GM21447 (cell line): Measurements from ENCODE around the gene BRINP3.
A peak's percentile ranks its signal among the peaks of the same experiment; 100 is the strongest.
"Not testable (repeated sequence)": the region's sequence is repeated elsewhere in the genome, so short reads cannot be mapped to it uniquely, and the experiment has no call there.

ENCODE experiments used
- ATAC-seq: cut with Tn5 transposase; IDR thresholded peaks from one replicate; pipeline ENCODE4 v1.9.1; 2021; ENCODE audit not compliant: unreplicated experiment

Gene BRINP3

GRCh38 chr1:190477762-190478148 is at the start of gene BRINP3:
TSS of gene BRINP3 (minus strand) at chr1:190477864.
- no peak for ATAC-seq

- no peak for ATAC-seq
Measured at GRCh38 chr1:190511554-190511953, 33.9 kb upstream of the BRINP3 start.

DNA sequence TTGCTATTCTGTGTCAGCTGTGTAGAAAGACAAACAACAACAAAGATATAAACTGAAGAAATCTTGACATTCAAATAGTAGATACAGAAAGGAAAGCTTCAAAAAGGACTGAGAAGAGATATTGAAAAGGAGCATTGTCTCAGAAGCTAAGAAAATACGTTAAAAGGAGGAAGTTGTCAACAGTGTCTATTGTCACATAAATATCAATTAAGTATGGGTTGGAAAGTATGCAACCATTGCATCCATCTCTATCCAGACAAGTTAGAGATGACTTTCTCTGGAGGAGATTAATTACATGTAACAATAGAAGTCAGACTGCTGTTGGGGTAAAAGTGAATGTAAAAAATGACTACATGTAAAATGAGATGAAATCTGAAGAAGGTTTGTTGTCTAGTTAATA is 29.7 kb upstream of the BRINP3 start:
- ATAC-seq: no peak

- ATAC-seq: not testable (repeated sequence)
Measured at GRCh38 chr1:190504539-190504938, 26.9 kb upstream of the BRINP3 start.

- no peak for ATAC-seq
Measured at GRCh38 chr1:190497565-190497964, 19.9 kb upstream of the BRINP3 start.

GRCh38 chr1:190494451-190494850 is 16.8 kb upstream of the BRINP3 start:
- ATAC-seq: no peak

- ATAC-seq: no peak
Measured at GRCh38 chr1:190491404-190491803, 13.7 kb upstream of the BRINP3 start.

- no peak for ATAC-seq
Measured at GRCh38 chr1:190484045-190484444, 6.4 kb upstream of the BRINP3 start.

DNA sequence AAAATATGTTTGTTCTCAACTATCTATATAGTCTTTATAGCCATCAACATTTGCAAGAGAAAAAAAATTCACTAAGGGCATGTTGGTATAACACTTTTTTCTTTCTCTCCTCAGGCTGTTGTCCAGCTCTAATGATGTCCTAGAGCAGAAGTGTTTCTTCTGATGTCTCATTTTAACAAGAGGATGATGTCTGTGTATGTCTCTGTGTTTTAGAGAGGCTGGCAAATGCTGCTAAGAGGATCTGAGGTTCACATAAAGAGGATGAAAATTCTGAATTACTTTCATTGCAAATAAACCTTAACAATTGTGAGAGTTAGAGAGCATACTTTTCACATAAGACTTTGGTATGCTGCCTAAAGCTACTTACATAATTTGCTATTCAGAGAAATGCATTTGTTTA is 2.6 kb upstream of the BRINP3 start:
- ATAC-seq: no peak

- no peak for ATAC-seq
Measured at GRCh38 chr1:190479516-190479915, 1.9 kb upstream of the BRINP3 start.

- no peak for ATAC-seq
Measured at GRCh38 chr1:190479050-190479397, 1.4 kb upstream of the BRINP3 start.

GRCh38 chr1:190478149-190479049 is 735 bp upstream of the BRINP3 start:
- peak; percentile 55 for ATAC-seq

DNA sequence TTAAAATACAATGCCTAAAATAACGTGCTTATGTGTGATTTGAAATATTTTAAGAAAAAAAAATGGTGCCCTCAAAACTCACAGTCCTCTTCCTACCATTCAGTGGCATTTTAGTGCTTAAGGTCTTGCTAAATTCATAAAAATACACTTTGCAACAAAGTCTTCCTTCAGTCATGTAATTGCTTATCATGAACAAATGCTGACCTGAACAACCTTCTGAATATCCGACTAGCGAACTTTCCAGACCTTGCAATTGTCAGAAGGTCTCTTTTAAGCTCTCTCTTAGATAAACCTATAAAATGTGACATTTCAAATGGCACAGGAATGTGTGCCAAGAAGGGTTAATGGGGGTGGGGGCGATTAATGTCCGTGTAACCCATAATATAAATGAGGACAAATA is 858 bp downstream of the BRINP3 start:
- no peak for ATAC-seq

DNA sequence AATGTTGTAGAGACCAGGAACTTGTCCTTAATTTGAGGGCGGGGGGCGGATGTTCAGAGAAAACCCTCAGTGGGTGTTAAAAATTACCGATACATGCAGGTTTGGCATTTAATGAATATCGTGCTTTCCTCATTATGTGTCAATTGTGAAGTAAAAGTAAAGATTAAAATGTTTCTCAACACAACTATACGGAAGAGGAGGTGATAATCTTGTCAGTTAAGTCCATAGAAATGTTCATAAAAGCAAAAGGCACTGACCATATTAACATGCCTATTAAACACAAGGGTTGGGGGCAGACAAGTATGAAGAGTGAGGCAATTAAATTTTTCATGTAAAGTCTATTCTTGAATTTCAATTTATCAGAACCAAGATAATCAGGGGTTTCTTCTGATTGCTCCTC is 1.3 kb downstream of the BRINP3 start:
- no peak for ATAC-seq

DNA sequence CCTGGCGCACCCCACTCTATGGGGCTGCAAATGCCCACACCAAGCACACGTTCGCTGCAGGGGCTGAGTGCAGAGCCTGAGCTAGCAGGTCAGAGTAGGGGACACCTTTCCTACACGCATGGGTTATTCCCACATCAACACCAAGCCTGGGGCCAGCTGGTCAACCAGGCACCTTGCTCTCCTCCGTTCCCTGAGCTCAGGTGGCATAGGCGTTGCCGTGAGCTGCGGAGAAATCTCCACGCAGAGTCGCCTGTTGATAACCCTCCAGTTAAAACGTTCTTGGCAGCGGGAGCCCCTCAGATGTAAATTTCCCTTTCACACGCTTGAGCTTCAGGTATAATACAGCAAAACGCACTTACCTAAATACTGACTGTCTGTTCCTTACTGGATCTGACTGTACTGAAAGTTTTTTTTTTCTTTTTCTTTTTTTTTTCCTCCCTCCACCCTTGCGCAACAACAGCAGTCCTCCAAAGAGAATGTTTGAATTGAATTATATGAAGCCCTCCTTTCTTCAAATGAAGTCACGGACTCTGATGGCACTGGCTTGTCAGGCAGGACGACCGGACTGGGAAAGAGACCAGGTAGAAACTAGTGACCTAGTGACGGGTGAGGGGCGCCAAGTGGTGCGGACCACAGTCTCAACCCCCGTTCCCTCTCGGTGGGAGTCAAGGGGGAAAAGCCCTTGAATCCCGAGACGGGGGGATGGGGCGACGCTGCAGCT is 2.1 kb downstream of the BRINP3 start:
- ATAC-seq: no peak

DNA sequence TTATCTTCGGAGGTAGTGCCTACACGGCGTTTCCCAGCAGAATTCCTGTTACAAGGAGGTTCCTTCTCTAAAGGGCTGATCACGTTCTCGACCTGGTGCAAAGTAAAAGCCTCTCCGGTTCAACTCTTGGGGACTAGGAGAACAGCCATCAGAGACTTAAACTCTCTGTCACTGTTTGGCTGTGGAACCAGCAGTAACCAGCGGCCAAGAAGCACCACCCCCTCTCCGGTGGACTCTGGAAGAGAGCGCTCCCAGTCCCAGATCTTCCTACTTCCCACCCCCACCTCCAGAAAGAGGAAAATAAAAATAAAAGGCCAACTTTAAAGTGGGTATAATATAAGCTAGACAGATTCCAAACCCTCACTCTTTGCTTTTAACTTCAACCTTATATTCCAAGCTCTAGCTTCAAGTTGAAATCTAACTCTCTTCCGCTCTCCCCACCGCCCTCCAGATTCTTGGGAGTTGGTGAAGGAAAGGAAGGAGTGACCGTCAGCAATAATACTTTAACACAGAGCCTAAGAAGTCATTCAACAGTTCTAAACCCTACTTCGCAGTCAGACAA is 2.9 kb downstream of the BRINP3 start:
- no peak for ATAC-seq

DNA sequence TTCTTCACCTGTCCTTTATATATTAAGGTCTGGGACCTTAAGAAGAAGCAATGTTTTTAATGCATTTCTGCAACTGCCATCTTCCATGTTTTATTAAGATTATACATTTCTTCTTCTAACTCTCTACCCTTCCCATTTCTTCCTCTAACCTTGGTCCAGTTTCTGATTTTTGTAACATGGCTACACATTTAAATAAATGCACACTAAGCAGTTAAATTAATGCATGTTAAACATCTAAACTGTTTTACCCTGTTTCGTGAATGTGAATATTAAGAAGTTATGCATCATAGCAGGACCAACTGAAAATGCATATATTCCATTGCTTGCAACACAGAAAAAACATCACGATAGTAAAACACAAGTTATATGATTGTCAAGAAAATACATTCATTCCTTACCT is 3.7 kb downstream of the BRINP3 start:
- ATAC-seq: no peak

- no peak for ATAC-seq
Measured at GRCh38 chr1:190472494-190472893, 5.2 kb downstream of the BRINP3 start.

GRCh38 chr1:190472042-190472441 is 5.6 kb downstream of the BRINP3 start:
- ATAC-seq: no peak

DNA sequence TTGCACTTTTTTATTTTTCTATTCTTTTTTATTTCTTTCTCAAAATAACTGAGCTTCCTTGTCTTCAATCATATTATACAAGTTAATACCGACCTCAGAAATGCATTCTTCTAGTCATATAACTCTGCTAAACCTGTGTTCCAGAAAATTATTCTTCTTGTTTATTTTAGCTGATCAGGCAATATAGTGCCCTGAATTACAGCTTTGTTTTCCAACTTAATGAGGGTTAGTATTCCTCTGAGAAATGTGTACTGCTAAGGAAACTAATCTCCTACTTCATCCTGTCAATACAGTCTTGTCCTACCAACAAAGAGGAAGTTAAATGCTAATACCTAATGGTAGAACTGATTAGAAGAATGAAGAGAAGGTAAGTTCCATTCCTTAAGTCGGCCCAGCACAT is 13.0 kb downstream of the BRINP3 start:
- ATAC-seq: no peak

DNA sequence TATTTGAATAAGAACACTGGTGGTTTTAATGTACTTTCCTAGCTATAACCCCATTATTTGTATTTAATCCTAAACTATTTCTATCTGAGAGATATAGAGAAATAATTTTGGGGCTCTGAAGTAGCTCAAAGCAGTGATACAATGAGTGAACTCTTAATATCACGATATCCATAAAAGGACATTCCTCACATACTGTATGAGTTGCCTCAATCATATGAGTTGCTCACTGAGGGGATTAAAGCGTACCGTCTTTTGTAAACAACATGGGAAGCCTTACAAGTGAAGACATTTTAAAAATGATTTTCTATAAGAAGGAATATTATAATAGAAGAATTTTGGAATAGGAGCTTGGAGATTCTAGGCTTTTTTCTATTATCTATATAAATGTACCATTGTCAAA is 21.5 kb downstream of the BRINP3 start:
- no peak for ATAC-seq

GRCh38 chr1:190455631-190456030 is 22.0 kb downstream of the BRINP3 start:
- no peak for ATAC-seq
